ENCODE measurements around the gene RSRC2.

DNA sequence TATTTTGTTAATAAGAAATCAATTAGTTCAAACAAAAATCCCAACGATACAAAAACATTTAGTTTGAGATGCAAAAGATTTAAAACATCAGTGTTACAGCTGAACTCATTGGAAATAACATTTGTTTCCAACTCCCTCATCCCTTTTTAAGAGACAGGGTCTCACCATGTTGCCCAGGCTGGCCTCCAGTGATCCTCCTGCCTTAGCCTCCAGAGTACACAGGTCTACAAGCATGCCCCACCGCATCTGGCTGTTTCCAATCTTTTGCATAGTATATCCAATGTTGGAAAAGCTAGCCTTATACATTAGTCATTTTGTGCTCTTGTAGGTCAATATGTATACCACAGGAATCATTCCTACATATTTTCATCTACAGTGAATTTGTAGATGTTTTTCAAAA, 11.5 kb downstream of the RSRC2 start:
- TF ChIP-seq CTBP1 (IDR thresholded peaks at IDR 0.05; ENCODE audit: borderline replicate concordance), result no peak
- TF ChIP-seq FOXA1 (IDR thresholded peaks at IDR 0.05), result no peak
- TF ChIP-seq LEF1 (IDR thresholded peaks at IDR 0.05; ENCODE audit: borderline replicate concordance), result no peak
- no peak for TF ChIP-seq HDGF (IDR thresholded peaks at IDR 0.05; ENCODE audit: borderline replicate concordance)
- TF ChIP-seq TARDBP (IDR thresholded peaks at IDR 0.05), result no peak
- TF ChIP-seq, protein P1, sequence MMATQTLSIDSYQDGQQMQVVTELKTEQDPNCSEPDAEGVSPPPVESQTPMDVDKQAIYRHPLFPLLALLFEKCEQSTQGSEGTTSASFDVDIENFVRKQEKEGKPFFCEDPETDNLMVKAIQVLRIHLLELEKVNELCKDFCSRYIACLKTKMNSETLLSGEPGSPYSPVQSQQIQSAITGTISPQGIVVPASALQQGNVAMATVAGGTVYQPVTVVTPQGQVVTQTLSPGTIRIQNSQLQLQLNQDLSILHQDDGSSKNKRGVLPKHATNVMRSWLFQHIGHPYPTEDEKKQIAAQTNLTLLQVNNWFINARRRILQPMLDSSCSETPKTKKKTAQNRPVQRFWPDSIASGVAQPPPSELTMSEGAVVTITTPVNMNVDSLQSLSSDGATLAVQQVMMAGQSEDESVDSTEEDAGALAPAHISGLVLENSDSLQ (IDR thresholded peaks at IDR 0.05), result no peak
- TF ChIP-seq FOXK2 (IDR thresholded peaks at IDR 0.05), result no peak

All from HEK293T (cell line).